Measurements from ENCODE around the gene RDH13. TPM values are rescaled to one million over a fixed set of nuclear protein-coding genes. Genes with fewer than 3 reads are reported as not detected.

The RDH13 gene
- total RNA-seq, 4 donors from 2014 or later, result 10.0 to 15.6 (median 13.9) TPM

- peaks cover 0 to 84% of the 10 kb centered on the region in 2 donors for H3K36me3 ChIP-seq
- H3K4me1 ChIP-seq, result peaks cover 0 to 36% (median 0%) of the 10 kb centered on the region in 3 donors
- TF ChIP-seq CTCF (IDR thresholded peaks at IDR 0.05), result peak in 1 of 4 experiments; percentile 19
- TF ChIP-seq POLR2A (IDR thresholded peaks at IDR 0.05), result no peak
- 59 to 76% methylated on average over 9 to 17 of the region's 27 CpGs for WGBS, 2 donors (ENCODE audit: low coverage in 1 of 2)
- peak overlapping the region in 3 of 4 donors; percentile 26 to 41 (median 28) for H3K27ac ChIP-seq
- H3K4me3 ChIP-seq, result no peak overlapping the region
- peaks cover 0 to 8% (median 0%) of the 10 kb centered on the region in 3 donors for H3K9me3 ChIP-seq
- H3K27me3 ChIP-seq, result no peaks in the 10 kb centered on the region
- ATAC-seq, result peak; percentile 23
Observed at GRCh38 chr19:55099557-55100506, 36.9 kb upstream of the RDH13 start.

GRCh38 chr19:55098716-55099556 lies 36.0 kb upstream of the RDH13 start:
- Histone ChIP-seq H3K36me3 (peaks cover 0 to 89% of the 10 kb centered on the region in 2 donors), H3K27me3 (no peaks in the 10 kb centered on the region), H3K9me3 (peaks cover 0 to 8% (median 0%) of the 10 kb centered on the region in 3 donors), H3K4me1 (peaks cover 0 to 40% (median 0%) of the 10 kb centered on the region in 3 donors), H3K27ac (peak overlapping the region in 3 of 4 donors; percentile 26 to 41 (median 28)), H3K4me3 (no peak overlapping the region)
- TF ChIP-seq EP300 (IDR thresholded peaks at IDR 0.05) (no peak), POLR2A (IDR thresholded peaks at IDR 0.05) (no peak), CTCF (IDR thresholded peaks at IDR 0.05) (no peak), POLR2AphosphoS5 (IDR thresholded peaks at IDR 0.05) (no peak)
- WGBS, 2 donors (ENCODE audit: low coverage in 1 of 2), result no CpG with 5 or more reads among the region's 27 CpGs
- no peak for ATAC-seq

- TF ChIP-seq EP300 (IDR thresholded peaks at IDR 0.05) (no peak), CTCF (IDR thresholded peaks at IDR 0.05) (no peak), POLR2AphosphoS5 (IDR thresholded peaks at IDR 0.05) (no peak), POLR2A (IDR thresholded peaks at IDR 0.05) (no peak)
- peaks cover 0 to 4% (median 0%) of the 10 kb centered on the region in 3 donors for H3K9me3 ChIP-seq
- no peak for ATAC-seq
- no peak overlapping the region for H3K4me3 ChIP-seq
- no peak overlapping the region for H3K27ac ChIP-seq
- peaks cover 0 to 40% (median 0%) of the 10 kb centered on the region in 3 donors for H3K4me1 ChIP-seq
- H3K36me3 ChIP-seq, result peaks cover 0 to 82% of the 10 kb centered on the region in 2 donors
- no peaks in the 10 kb centered on the region for H3K27me3 ChIP-seq
- 89 to 100% methylated on average over 5 to 12 of the region's 23 CpGs for WGBS, 2 donors (ENCODE audit: low coverage in 1 of 2)
Observed at GRCh38 chr19:55097864-55098715, 35.1 kb upstream of the RDH13 start.

GRCh38 chr19:55096061-55096701 lies 33.2 kb upstream of the RDH13 start:
- Histone ChIP-seq H3K4me3 (no peak overlapping the region), H3K9me3 (no peaks in the 10 kb centered on the region), H3K27ac (no peak overlapping the region), H3K4me1 (peaks cover 0 to 40% (median 0%) of the 10 kb centered on the region in 3 donors), H3K36me3 (peaks cover 0 to 82% of the 10 kb centered on the region in 2 donors), H3K27me3 (no peaks in the 10 kb centered on the region)
- TF ChIP-seq POLR2AphosphoS5 (IDR thresholded peaks at IDR 0.05) (no peak), EP300 (IDR thresholded peaks at IDR 0.05) (no peak)
- ATAC-seq, result no peak
- 83 to 100% methylated on average over 2 of the region's 23 CpGs for WGBS, 2 donors (ENCODE audit: low coverage in 1 of 2)
